Hepatocyte (in vitro differentiated cells): Measurements from ENCODE around the gene LMAN2. TPM values are rescaled to one million over a fixed set of nuclear protein-coding genes. Genes with fewer than 3 reads are reported as not detected.

ENCODE experiments used
- DNase-seq: peaks from one replicate; pipeline ENCODE4 v3.0.0-alpha.2; 2016; ENCODE audit warnings: low spot score
- H2AFZ ChIP-seq: fragments of 200-600 bp; sonication (generic); 2 replicates; pipeline ENCODE4 v1.6.0; 2016; ENCODE audit warnings: antibody characterized with exemption, mild to moderate bottlenecking
- H3K27ac ChIP-seq: fragments of 200-600 bp; sonication (generic); 2 replicates; pipeline ENCODE4 v1.5.1; 2016; ENCODE audit warnings: mild to moderate bottlenecking
- H3K27me3 ChIP-seq: fragments of 200-600 bp; sonication (generic); 2 replicates; pipeline ENCODE4 v1.6.1; 2016
- H3K36me3 ChIP-seq: fragments of 200-600 bp; sonication (generic); replicated peaks from 2 replicates; pipeline ENCODE4 v1.5.1; 2016; ENCODE audit warnings: low read depth; ENCODE audit not compliant: insufficient read depth
- H3K4me1 ChIP-seq: fragments of 200-600 bp; sonication (generic); 2 replicates; pipeline ENCODE4 v1.5.1; 2016; ENCODE audit warnings: mild to moderate bottlenecking, moderate library complexity; ENCODE audit not compliant: insufficient read depth
- H3K4me2 ChIP-seq: fragments of 200-600 bp; sonication (generic); 2 replicates; pipeline ENCODE4 v1.6.0; 2016
- H3K4me3 ChIP-seq: fragments of 200-600 bp; sonication (generic); 2 replicates; pipeline ENCODE4 v1.5.1; 2016; ENCODE audit warnings: mild to moderate bottlenecking
- H3K79me2 ChIP-seq: fragments of 200-600 bp; sonication (generic); 2 replicates; pipeline ENCODE4 v1.6.0; 2017; ENCODE audit warnings: mild to moderate bottlenecking
- H3K9me2 ChIP-seq: fragments of 200-600 bp; sonication (generic); replicated peaks from 2 replicates; pipeline ENCODE4 v1.6.0; 2017; ENCODE audit warnings: mild to moderate bottlenecking; ENCODE audit not compliant: insufficient read depth
- H3K9me3 ChIP-seq: fragments of 200-600 bp; sonication (generic); 2 replicates; pipeline ENCODE4 v1.5.1; 2016; ENCODE audit warnings: low read depth, mild to moderate bottlenecking
- H4K20me1 ChIP-seq: fragments of 200-600 bp; sonication (generic); 2 replicates; pipeline ENCODE4 v1.6.0; 2016; ENCODE audit warnings: mild to moderate bottlenecking; ENCODE audit not compliant: insufficient read depth, poor library complexity, severe bottlenecking
- CTCF ChIP-seq: fragments of 200-600 bp; sonication (generic); IDR thresholded peaks from 2 replicates; pipeline ENCODE4 v1.5.1; 2016; ENCODE audit warnings: antibody characterized with exemption, mild to moderate bottlenecking; ENCODE audit not compliant: poor library complexity
- EZH2 ChIP-seq: fragments of 200-600 bp; sonication (generic); IDR thresholded peaks from 2 replicates; pipeline ENCODE4 v1.6.1; 2016; ENCODE audit warnings: antibody characterized with exemption, mild to moderate bottlenecking, borderline replicate concordance
- EZH2phosphoT487 ChIP-seq: fragments of 200-600 bp; sonication (generic); IDR thresholded peaks from one replicate; pipeline ENCODE4 v1.6.1; 2018; ENCODE audit warnings: antibody characterized with exemption, mild to moderate bottlenecking, low read depth, moderate library complexity; ENCODE audit not compliant: unreplicated experiment, severe bottlenecking
- WGBS: methylation state at CpG from one replicate; pipeline ENCODE4 v1.1.6; 2016; ENCODE audit warnings: low lambda C conversion rate; ENCODE audit errors: missing lambda C conversion rate; 5-methylcytosine and 5-hydroxymethylcytosine counted together
- polyA plus RNA-seq: library from polyadenylated mRNA; unstranded; fragments of >200 nt; fragmentation: Nextera tagmentation; extraction: Ambion mirVana; gene quantifications from 2 replicates; pipeline ENCODE4 v1.2.1, GENCODE V29; 2016
- total RNA-seq: library from RNA; depleted of rRNA; stranded (reverse); fragments of >200 nt; gene quantifications from 2 replicates; pipeline ENCODE4 v1.2.3, GENCODE V29; 2014

Gene LMAN2
- total and polyA plus RNA-seq, 2 experiments from 2014 or later, result 357 to 391 TPM

GRCh38 chr5:177328545-177329231 lies 22.8 kb downstream of the LMAN2 start:
- Histone ChIP-seq H3K4me3 (no peak overlapping the region), H3K4me1 (peaks cover 20% of the 10 kb centered on the region), H3K27me3 (no peaks in the 10 kb centered on the region), H3K4me2 (no peak overlapping the region), H3K27ac (peak overlapping the region; percentile 85), H3K9me3 (no peaks in the 10 kb centered on the region), H2AFZ (no peak overlapping the region), H3K79me2 (no peaks in the 10 kb centered on the region), H4K20me1 (no peaks in the 10 kb centered on the region), H3K9me2 (no peaks in the 10 kb centered on the region), H3K36me3 (no peaks in the 10 kb centered on the region)
- WGBS, result 95% methylated on average over 19 of the region's 19 CpGs
- TF ChIP-seq CTCF, result no peak
- TF ChIP-seq EZH2phosphoT487, result no peak
- no peak for TF ChIP-seq EZH2
- DNase-seq, result no peak

GRCh38 chr5:177327539-177328522 lies 23.6 kb downstream of the LMAN2 start:
- Histone ChIP-seq H3K27ac (peak overlapping the region; percentile 85), H3K36me3 (no peaks in the 10 kb centered on the region), H3K4me2 (peak overlapping the region; percentile 3), H3K9me3 (no peaks in the 10 kb centered on the region), H2AFZ (no peak overlapping the region), H3K9me2 (no peaks in the 10 kb centered on the region), H3K79me2 (peaks cover 3% of the 10 kb centered on the region), H3K27me3 (no peaks in the 10 kb centered on the region), H3K4me1 (peaks cover 20% of the 10 kb centered on the region), H3K4me3 (no peak overlapping the region), H4K20me1 (no peaks in the 10 kb centered on the region)
- WGBS, result 83% methylated on average over 28 of the region's 28 CpGs
- no peak for DNase-seq
- TF ChIP-seq EZH2phosphoT487, result no peak
- no peak for TF ChIP-seq CTCF

GRCh38 chr5:177325868-177326381 lies 25.5 kb downstream of the LMAN2 start:
- peak overlapping the region; percentile 62 for H3K4me2 ChIP-seq
- no peaks in the 10 kb centered on the region for H3K36me3 ChIP-seq
- WGBS, result 62% methylated on average over 1 of the region's 1 CpG
- TF ChIP-seq CTCF, result no peak
- TF ChIP-seq EZH2, result no peak
- TF ChIP-seq EZH2phosphoT487, result no peak
- no peaks in the 10 kb centered on the region for H3K9me2 ChIP-seq
- no peak overlapping the region for H2AFZ ChIP-seq
- H3K27ac ChIP-seq, result peak overlapping the region; percentile 85
- no peaks in the 10 kb centered on the region for H3K9me3 ChIP-seq
- peaks cover 20% of the 10 kb centered on the region for H3K4me1 ChIP-seq
- DNase-seq, result no peak
- H3K79me2 ChIP-seq, result peaks cover 9% of the 10 kb centered on the region
- no peak overlapping the region for H3K4me3 ChIP-seq
- H3K27me3 ChIP-seq, result no peaks in the 10 kb centered on the region
- no peaks in the 10 kb centered on the region for H4K20me1 ChIP-seq
